Activated CD8-positive, alpha-beta memory T cell treated with anti-CD3 and anti-CD28 coated beads, Interleukin-2, amount 50 U/mL, for 1 hour (primary cell): ENCODE results near the gene SLC36A4.
A peak's percentile ranks its signal among the peaks of the same experiment; 100 is the strongest.
"Not testable (repeated sequence)": the region's sequence is repeated elsewhere in the genome, so short reads cannot be mapped to it uniquely, and the experiment has no call there.

Source experiments
- DNase-seq: peaks from one replicate; pipeline ENCODE4 v3.0.0-alpha.2; 2020; ENCODE audit errors: extremely low read depth

The SLC36A4 gene

DNA sequence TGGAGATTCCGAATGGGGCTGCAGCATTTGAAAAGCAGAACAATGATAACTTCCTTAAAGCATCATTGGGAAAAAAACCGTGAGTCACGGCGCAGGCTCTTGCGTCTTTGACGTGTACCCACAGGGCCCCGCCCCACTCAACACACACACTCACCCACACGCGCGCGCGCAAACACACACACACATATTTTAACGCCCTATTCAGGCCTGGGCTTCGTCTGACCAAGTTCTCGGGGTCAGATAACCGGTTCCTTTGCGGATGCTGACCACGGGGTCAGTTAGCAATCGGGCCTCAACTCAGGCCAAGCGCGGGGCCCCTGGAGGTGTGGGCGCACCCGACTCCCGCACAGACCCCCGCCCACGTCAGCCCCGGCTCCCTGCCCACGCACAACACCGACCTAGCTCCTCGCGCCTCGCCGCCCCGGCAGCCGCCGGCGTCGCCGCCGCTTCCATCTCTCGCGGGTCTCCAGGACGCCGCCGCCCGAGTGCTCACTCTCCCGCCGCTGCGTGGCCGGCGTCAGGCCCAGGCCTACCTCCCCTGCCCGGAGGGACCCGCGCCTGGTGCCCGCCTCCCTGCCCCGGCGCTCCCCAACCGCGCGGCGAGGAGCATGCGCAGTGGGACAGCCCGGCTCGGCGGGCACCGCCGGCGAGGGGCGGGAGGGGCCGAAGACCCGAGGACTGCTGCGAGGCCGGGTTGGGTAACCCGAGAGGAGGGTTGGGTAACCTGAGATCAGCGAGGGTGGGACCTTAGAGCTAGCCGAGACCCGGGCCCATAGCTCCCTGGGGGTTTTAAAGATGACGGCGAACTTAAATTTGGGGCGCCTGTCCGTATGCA, at the start of gene SLC36A4:
Gene SLC36A4, minus strand, starts transcription at position 612 of the 835 bp plus-strand sequence. Its CDS starts 159 bp downstream, at position 453.
- peak; percentile 72 for DNase-seq

DNA sequence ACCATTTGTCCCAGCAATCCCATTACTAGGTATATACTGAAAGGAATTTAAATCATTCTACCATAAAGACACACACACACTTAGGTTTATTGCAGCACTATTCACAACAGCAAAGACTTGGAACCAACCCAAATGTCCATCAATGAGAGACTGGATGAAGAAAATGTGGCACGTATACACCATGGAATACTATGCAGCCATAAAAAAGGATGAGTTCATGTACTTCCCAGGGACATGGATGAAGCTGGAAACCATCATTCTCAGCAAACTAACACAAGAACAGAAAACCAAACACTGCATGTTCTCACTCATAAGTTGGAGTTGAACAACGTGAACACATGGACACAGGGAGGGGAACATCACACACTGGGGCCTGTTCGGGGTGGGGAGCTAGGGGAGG, 49.0 kb upstream of the SLC36A4 start:
- DNase-seq, result not testable (repeated sequence)

DNA sequence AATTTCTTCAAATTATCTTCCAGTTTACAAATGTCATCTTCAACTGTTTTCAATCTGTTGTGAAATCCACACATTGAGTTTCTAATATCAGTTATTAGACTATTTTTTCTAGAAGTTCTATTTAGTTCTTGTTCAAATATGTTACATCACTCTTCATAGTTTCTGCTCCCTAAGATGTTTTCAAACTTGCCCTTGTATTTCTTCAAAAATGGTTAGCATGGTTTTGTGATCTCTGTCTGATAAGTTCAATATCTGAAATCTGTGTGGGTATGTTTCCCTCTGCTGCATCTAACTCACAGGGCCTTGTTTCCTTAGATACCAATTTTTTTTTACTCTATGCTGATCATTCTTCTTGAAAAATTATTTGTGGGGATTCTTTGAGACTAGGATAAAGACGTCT, 46.2 kb upstream of the SLC36A4 start:
- no peak for DNase-seq

DNA sequence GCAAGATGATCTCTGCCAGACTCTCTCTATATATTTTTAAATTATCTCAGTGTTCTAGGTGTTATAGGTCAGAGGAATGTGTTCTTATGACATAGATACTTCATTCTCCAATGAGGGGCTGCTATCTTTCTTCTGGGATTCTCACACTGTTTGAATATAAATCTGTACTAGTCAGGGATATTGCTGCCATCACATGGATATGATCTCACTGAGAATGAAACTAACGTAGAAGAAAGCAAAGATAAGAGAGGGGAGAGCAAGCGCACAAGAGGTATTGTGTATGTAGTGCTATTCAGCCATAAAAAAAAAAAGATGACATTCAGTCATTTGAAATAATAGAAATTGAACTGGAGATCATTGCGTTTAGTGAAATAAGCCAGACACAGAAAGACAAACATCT, 42.2 kb upstream of the SLC36A4 start:
- no peak for DNase-seq

DNA sequence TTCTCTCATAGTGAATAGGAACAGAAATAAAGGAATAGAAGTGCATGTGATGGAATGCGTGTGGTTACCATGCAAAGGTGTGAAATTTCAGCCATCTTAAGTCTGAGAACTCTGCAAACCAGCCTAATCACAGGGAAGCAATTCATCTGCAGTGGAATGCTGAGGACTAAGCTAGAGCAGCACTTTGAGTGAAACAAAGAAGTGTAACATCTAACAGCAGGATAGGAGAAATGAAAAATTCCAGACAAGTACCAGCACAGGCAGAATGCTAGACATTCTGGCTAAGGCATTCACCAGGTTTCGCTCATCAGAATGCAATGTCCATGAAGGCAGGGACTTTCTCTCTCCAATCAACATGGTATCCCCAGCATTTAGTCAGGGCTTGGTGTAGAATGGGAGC, 41.2 kb upstream of the SLC36A4 start:
- DNase-seq, result no peak

DNA sequence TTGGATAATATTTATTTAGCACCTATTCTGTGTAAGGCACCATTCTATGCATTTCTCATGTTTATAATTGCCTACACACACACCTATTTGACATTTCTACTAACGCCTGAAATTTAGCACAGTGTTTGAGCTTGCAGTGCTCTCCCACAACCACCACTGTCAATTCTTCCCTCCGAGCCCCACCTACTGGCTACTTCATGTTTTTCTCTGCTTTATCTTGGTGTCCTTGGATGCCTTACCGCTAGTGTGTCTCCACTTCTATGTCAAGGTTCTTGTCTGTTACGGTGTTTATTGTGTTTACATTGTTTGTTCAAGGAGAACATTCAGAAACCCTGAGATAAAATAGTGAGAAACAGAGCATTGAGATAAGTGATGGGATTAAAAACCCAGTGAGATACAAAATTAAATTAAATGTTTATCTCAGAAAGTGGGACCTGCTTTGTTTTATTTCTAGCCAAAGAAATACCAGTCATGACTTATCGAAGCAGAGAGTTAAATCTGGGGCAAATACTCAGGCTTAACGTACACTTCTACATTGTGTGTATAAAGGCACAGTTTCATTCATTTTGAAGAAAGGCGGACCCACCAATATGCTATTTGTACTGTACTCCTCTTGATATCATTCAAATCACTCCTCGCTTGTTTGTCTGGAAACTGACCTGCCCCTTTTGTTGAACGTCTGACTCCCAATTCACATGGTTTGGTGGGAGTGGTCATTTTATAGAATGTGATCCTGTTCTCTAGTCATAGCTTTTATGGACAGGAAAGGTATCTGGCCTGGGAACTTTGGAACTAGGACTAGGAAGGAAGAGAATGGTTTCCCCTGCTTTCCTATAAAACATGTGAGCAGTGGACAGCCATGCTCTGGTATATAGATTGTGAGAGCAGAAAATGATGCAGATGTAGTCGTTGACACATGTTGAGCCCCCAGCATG, 39.2 kb upstream of the SLC36A4 start:
- DNase-seq, result no peak

DNA sequence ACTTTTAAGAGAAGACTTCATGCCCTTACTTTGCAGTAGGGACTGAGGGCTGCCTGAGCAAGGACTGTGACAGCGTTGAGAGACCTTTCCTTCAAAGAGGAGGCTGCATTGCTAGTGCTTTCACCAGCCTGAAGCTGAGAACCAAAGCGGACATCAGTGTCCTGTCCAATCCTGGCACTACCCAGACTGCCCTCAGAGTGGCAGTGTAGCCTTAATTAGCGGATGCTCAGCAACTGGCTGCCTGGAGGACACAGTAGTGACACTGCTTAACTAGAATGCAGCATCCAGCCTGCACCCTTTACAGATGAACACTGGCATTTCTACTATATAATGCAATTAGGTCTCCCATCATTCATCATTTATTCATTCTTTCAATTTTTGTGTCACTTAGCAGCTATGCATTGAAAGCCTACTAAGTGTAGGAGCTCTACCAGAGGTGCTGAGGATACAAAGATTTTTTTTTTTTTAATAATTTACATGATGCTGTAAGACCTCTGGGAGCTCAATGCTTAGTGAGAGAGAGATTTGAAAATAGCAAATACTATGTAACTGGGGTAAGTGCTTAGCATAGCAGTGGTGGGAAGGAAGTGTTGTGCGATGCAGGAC, 36.9 kb upstream of the SLC36A4 start:
- DNase-seq, result peak; percentile 16

DNA sequence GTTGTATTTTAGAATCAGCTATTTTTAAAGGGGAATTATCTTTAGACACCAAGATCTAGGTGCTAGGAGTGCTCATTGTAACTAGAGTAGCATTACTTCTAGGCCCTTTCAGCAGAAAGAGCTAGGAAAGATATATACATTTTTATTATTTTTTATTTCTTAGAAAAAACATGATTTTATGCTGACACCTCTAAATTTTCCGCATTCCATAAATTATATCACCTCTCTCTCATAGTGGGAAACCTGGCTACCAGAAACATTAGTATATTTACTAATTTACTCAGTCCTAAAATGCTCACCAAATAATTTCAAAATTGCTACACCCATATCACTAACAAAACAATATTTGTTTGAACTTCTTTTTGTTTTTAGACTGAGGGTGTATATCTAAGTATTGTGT, 32.1 kb upstream of the SLC36A4 start:
- DNase-seq, result no peak

DNA sequence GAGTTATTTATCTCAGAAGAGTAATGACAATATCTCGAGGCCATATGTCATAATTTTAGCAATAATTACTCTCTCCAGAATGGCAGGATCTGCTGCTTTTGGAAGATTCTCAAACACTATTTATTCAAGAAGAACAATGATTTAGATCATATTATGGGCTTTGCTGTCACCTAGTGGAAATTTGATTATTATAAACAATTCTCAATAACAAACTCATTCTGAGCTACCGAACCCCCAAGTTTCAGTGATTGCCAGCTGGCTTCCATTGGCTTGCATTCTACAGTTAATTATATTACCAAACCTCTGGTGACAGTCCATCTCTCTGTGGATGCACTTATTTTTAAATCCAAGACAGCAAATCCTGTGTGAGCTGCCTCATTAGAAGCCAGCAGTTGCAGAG, 27.9 kb upstream of the SLC36A4 start:
- no peak for DNase-seq

DNA sequence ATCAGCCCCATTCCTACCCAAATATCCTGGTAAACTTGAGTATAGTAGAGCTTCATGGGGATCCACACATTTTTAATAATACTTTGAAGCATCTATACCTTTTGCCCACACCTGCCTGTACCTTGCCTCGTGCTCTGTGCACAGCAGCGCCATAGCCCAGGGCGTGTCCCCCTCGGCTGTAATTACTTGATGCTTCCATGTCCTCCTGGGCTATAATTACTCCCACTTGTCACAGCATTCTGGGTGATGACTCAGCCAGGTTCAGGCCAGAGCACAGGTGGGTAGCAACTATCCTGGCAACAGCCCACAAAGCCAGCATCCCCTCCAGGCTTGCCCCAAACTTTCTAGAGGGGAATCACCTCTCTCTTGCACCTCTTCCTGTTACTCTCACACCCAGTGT, 23.7 kb upstream of the SLC36A4 start:
- DNase-seq, result no peak

DNA sequence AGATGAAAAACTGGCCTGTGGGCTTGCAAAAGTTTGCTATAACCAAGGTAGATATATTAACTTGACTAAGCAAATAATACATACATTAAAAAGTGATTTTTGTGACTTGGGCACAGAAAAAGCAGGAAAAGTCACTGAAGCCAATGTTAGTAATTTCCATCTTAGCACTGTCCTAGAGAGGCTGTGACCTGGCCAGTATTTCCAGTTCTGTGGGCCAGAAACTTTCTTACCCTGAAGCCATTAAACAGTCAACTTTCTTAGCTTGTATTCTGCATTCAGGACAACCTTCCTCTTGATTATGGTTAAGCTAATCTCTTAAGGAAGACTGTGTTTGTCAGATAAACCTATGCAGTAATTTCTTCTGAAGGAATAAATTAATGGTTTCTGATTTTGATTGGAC, 22.3 kb upstream of the SLC36A4 start:
- DNase-seq, result no peak

DNA sequence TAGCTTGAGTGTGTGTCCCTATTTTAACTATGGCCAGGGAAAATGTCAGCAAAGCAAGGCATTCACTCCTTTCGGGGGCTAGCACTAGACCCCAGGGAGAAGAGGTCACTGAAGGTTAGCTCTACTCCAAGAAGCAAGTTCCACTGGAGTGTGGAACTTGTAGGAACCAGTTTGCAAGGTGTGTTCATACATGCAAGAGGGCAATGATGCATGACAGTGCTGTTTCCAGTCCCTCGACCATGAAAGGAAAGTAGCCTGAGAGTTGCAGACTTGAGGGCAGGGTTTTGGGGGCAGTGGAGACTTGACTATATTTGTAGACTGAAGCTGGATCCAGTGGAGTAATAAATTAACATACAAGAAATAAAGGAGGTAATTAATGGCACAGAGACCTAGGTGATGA, 21.6 kb upstream of the SLC36A4 start:
- DNase-seq, result no peak

DNA sequence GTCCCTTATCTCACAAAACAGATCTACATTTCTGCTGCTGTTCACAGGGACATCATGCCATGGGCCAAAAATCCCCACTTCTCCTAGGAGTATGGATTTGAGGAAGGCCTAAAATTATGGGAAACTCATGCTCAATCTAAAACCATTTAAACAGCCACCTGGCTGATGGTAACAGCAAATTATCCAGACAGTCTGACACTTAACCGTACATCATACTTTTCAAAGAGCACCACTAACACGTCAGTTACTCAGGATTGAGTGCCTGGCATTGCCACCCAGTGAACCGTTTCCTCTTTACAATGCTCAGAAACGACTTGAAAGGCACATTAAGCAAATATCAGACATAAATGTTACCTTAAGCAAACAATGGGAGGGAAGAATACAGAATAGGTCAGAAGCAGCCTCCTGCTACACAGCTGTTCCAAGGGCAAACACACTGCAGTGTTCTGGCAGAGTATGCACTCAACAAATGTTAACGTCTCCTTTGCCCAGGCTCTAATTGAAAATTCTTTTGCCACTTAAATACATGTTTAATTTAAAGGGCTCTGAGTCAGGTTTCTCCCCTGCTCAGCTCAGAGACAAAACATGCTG, 18.8 kb upstream of the SLC36A4 start:
- DNase-seq, result no peak

DNA sequence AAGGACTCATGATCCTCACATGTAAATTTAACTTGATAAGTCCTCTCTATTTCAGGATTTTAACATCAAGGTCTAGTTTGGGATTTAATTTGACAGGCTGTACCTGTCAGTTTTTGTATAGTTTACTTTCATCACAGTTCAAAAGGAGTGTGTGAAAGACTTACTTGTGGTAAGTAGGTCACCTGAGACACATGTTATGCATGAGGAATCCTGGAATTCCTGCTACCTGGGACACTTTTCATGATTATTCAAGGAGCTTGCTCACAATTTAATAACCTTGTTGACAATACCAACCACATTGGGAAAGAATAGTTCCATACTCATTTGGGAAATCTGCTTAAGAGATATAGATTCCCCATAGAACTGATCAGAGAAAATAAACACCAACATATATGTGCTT, 15.8 kb upstream of the SLC36A4 start:
- no peak for DNase-seq

DNA sequence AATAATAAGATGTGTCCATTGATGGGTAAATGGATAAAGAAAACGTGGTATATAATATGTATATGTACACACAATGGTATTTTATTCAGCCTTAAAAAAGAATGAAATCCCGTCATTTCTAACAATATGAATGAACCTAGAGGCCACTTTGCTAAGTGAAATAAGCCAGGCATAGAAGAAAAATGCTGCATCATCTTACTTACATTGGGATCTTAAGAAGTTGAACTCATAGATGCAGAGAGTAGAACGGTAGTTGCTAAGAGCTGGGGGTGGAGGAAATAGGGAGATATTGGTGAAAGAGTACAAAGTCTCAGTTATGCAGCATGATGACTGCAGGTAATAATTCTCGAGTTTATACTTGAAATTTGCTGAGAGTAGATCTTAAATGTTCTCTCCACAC, 14.3 kb upstream of the SLC36A4 start:
- no peak for DNase-seq

DNA sequence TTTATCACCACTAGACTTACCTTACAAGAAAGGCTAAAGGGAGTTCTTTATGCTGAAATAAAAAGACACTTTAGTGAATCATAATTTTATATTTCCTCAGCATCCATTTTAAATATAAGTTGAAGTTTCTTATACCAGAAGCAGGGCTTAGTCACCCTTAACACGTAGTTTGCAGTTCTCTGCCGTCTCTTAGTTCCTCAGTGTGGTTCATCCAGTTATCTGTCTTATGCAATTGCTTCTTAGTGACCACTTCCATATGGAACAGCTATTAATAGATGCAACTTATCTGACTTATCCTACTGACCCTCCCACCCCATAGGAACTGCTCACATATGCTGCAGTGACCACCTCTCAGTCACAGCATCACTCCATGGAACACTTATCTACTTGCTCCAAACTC, 11.7 kb upstream of the SLC36A4 start:
- DNase-seq, result no peak

DNA sequence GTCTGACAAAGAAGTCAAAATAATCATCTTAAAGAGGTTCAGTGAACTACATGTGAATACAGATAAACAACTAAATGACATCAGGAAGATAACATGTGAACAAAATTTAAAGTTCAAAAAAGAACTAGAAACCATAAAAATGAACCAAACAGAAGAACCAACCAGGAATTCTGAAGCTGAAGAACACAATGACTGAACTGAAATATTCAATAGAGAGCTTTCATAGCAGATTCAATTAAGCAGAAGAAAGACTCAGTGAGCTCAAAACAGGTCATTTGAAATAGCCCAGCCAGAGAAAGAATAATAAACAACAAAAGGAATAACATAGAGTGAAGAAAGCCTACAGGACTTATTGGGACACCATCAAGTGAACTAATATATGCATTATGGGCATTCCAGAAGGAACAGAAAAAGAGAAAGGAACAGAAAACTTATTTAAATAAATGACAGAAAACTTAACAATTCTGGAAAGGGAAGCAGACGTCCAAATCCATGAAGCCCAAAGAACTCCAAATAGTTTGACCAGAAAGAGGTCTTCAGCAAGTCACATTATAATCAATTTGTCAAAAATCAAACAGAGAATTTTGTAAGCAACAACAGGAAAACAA, 11.0 kb upstream of the SLC36A4 start:
- DNase-seq, result no peak

DNA sequence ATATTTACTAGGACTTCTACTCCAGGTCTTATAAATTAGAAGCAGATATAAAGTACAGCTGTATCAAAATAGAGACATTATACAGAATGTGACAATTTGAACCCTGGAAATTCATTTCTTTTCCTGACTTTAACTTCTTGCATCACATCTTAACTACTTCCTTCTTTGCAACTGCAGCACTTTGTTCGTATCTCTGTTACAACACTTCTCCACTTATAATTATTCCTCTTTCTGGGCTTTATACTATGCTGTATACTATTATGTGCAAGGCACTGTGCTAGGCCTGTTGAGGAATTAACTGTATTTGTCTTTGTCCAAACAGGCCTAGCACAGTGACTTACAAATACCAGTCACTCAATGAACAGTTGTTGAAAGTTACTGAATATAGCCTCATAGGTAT, 1.8 kb upstream of the SLC36A4 start:
- DNase-seq, result no peak

DNA sequence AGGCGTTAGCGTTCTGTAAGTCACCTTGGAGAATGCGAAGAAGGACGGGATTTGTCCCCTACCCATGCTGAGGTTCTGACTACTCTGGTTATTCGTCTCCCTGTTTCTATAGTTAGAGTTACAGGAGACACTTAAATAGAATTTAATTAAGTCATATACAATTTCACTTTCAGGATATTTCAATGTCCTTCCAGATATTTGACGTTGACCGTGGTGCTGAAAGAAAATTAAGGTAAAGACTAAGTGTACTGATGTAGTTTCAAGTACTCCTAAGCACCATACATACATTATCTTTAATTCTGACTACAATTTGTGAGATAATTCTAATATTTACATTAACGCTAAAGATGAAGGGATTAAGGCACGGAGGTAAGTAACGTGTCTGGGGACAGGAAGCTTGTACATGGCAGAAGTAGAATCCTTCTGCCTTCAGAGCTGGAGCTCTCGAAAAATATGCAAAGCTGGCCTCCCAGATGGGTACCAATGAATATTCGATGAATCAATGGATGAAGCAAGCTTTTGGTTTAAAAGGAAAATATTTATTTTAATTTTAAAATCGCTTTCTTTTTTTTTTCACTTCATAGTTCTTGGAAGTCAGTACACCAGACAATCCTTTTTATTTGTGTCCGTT, 539 bp upstream of the SLC36A4 start:
- no peak for DNase-seq

DNA sequence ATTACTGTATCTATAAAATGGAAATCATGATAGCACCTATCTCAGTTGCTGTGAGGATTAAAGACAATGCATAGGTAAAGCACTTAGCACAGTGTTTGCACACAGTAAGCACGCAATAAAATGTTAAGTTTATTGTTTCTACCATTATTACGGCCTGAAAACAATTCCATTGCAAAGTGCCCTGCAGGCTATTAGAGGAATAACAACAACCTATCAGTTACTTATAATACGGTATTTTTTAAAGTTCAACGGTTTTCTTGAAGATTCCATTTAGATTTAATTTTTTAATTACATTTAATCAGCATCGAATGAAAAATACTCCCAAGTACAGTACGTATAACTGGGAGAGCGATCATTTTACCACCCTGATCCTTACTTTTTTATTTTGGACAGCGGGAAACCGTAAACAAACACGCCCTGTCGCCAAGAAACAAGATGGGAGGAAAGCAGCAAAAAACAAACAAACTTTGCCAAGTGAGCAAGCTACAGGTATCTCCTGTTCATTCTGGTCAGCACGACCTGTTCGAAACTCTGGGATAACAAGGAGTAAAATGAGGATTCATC, 893 bp downstream of the SLC36A4 start:
- DNase-seq, result no peak
